GM19468 (cell line): ENCODE measurements around the gene CHD3.
A peak's percentile ranks its signal among the peaks of the same experiment; 100 is the strongest.
"Not testable (repeated sequence)": the region's sequence is repeated elsewhere in the genome, so short reads cannot be mapped to it uniquely, and the experiment has no call there.

Experiments
- ATAC-seq: cut with Tn5 transposase; IDR thresholded peaks from one replicate; pipeline ENCODE4 v1.9.1; 2021; ENCODE audit warnings: mild to moderate bottlenecking, moderate library complexity, moderate number of reproducible peaks; ENCODE audit not compliant: unreplicated experiment; ENCODE audit errors: extremely low read depth

The CHD3 gene

DNA sequence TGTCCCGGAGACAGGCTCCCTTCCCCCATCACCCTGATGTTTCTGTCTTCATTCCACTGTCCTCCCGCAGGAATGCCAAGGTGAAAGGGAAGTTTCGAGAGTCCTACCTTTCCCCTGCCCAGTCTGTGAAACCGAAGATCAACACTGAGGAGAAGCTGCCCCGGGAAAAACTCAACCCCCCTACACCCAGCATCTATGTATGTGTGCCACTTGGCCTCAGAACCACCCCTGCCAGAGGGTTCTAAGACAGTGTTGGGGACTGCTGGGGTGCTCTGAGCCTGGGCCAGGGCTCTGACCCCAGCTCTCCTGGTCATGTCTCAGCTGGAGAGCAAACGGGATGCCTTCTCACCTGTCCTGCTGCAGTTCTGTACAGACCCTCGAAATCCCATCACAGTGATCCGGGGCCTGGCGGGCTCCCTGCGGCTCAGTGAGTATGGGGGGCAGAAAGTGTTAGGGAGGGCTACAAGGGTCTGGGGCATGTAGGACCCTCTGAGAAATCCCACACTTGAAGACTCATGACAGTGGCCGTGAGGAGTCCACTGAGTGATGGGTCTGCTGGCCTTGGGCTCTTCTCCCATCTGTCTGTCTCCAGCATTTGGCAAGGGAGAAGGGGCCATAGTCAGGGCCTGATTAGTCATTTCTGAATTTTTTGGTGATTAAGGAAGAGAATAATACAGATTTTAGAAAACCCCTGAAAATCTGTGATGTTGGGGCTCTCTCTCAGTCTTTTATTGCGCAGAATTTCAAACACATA, 38.7 kb upstream of the CHD3 start:
- no peak for ATAC-seq

DNA sequence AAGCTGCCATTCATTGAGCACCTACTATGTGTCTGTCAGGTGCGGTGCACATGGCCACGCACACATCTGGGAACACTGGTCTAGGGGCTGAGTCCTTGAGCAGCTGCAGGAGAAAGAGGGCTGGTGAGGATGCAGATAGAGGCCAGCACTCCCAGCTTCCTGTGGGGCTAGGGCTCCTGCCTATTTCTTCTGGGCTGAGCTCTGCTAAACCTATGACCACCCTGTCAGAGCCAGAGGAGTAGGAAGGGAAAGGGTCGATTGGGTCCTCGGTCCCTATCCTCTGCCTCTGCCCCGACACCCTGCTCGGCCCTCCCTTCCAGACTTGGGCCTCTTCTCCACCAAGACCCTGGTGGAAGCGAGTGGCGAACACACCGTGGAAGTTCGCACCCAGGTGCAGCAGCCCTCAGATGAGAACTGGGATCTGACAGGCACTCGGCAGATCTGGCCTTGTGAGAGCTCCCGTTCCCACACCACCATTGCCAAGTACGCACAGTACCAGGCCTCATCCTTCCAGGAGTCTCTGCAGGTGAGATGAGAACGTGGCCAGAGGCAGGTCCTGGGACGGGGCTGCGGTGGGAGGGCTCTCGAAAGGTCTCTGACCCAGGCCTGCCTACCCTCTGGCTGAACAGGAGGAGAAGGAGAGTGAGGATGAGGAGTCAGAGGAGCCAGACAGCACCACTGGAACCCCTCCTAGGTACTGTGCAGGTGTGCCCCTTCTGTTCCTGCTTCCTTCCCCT, 37.7 kb upstream of the CHD3 start:
- no peak for ATAC-seq

DNA sequence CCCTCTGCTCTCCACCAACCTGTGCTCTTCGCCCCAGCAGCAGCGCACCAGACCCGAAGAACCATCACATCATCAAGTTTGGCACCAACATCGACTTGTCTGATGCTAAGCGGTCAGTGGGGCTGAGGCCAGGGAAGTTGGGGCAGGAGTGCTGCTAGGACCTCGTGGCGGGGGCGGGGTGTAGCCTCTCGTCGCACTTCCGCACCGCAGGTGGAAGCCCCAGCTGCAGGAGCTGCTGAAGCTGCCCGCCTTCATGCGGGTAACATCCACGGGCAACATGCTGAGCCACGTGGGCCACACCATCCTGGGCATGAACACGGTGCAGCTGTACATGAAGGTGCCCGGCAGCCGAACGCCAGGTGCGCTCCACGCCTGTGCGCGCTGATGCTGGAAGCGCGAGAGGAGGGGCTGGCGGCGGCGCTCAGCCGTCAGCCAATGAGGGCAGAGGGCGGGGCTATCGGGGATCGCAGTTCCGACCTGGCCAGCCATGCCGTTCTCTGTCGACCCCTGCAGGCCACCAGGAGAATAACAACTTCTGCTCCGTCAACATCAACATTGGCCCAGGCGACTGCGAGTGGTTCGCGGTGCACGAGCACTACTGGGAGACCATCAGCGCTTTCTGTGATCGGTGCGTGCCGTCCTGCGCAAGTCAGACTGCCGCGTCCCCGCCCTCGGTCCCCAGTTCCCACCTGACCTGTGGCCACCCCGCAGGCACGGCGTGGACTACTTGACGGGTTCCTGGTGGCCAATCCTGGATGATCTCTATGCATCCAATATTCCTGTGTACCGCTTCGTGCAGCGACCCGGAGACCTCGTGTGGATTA, 36.9 kb upstream of the CHD3 start:
- no peak for ATAC-seq

DNA sequence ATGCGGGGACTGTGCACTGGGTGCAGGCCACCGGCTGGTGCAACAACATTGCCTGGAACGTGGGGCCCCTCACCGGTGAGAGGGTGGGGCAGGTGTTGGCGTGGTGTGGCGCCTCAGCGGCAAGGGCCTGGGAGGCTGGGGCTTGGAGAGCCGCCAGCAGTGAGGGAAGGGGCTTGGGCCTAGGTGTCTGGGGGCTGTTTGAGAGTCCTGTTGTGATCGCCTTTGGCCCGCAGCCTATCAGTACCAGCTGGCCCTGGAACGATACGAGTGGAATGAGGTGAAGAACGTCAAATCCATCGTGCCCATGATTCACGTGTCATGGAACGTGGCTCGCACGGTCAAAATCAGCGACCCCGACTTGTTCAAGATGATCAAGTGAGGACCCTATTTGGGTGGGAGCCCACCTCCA, 36.3 kb upstream of the CHD3 start:
- no peak for ATAC-seq

DNA sequence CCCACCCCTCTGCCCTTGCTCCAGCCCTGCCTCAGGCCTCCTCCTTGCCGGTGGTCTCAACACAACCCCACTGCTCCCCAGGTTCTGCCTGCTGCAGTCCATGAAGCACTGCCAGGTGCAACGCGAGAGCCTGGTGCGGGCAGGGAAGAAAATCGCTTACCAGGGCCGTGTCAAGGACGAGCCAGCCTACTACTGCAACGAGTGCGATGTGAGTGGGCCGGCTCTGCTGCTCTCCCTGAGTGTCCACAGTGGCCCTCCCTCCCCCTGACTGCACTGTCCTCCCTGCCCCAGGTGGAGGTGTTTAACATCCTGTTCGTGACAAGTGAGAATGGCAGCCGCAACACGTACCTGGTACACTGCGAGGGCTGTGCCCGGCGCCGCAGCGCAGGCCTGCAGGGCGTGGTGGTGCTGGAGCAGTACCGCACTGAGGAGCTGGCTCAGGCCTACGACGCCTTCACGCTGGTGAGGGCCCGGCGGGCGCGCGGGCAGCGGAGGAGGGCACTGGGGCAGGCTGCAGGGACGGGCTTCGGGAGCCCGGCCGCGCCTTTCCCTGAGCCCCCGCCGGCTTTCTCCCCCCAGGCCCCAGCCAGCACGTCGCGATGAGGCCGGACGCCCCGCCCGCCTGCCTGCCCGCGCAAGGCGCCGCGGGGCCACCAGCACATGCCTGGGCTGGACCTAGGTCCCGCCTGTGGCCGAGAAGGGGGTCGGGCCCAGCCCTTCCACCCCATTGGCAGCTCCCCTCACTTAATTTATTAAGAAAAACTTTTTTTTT, 35.5 kb upstream of the CHD3 start:
- no peak for ATAC-seq

DNA sequence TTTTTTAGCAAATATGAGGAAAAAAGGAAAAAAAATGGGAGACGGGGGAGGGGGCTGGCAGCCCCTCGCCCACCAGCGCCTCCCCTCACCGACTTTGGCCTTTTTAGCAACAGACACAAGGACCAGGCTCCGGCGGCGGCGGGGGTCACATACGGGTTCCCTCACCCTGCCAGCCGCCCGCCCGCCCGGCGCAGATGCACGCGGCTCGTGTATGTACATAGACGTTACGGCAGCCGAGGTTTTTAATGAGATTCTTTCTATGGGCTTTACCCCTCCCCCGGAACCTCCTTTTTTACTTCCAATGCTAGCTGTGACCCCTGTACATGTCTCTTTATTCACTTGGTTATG, 34.9 kb upstream of the CHD3 start:
- ATAC-seq, result no peak

DNA sequence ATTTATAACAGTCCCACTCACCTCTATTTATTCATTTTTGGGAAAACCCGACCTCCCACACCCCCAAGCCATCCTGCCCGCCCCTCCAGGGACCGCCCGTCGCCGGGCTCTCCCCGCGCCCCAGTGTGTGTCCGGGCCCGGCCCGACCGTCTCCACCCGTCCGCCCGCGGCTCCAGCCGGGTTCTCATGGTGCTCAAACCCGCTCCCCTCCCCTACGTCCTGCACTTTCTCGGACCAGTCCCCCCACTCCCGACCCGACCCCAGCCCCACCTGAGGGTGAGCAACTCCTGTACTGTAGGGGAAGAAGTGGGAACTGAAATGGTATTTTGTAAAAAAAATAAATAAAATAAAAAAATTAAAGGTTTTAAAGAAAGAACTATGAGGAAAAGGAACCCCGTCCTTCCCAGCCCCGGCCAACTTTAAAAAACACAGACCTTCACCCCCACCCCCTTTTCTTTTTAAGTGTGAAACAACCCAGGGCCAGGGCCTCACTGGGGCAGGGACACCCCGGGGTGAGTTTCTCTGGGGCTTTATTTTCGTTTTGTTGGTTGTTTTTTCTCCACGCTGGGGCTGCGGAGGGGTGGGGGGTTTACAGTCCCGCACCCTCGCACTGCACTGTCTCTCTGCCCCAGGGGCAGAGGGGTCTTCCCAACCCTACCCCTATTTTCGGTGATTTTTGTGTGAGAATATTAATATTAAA, 34.4 kb upstream of the CHD3 start:
- ATAC-seq, result no peak

DNA sequence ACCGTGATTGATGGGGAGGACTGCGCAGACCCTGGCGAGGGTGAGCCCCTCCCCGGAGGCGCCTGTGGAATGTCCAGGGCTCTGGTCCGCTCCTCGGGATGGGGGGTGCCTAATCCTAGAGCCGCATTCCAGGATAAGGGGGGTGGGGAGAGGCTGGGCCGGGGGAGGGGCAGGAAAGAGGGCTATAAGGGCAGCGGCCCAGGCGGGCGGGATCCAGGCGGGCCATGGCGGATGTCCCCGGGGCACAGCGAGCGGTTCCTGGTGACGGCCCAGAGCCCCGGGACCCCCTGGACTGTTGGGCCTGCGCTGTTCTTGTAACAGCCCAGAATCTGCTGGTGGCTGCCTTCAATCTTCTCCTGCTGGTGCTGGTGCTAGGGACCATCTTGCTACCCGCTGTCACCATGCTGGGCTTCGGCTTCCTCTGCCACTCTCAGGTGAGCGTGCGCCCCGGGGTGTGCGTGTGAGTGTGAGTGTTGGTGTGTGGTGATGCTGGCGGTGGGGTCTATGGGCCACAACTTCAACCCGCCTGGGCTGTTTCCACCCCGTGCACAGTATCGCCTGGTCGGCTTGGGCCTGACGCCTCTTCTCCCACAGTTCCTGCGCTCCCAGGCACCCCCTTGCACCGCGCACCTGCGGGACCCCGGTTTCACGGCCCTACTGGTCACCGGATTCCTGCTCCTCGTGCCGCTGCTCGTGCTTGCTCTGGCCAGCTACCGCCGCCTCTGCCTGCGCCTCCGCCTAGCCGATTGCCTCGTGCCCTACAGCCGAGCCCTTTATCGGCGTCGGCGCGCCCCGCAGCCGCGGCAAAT, 33.5 kb upstream of the CHD3 start, which contains the start of gene TMEM88:
TMEM88 (plus strand) TSS at position 216 of the 809 bp plus-strand sequence; CDS start at position 225, 9 bp downstream.
- no peak for ATAC-seq

DNA sequence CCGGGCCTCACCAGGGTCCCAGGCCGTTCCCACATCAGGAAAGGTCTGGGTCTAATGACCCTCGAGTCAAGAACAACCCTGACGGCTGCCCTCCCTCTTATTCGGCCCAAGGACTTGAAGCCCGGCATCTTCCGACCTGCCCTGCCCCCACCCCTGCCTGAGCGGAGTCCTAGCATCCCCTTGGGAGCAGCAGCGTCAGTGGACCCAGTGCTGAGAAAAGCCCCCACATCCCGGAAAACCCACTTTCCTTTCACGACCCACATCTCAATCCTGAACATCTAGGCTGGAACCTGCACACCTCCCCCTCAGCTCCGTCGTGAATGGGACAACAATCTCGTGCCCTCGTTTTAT, 33.0 kb upstream of the CHD3 start:
- ATAC-seq, result no peak

DNA sequence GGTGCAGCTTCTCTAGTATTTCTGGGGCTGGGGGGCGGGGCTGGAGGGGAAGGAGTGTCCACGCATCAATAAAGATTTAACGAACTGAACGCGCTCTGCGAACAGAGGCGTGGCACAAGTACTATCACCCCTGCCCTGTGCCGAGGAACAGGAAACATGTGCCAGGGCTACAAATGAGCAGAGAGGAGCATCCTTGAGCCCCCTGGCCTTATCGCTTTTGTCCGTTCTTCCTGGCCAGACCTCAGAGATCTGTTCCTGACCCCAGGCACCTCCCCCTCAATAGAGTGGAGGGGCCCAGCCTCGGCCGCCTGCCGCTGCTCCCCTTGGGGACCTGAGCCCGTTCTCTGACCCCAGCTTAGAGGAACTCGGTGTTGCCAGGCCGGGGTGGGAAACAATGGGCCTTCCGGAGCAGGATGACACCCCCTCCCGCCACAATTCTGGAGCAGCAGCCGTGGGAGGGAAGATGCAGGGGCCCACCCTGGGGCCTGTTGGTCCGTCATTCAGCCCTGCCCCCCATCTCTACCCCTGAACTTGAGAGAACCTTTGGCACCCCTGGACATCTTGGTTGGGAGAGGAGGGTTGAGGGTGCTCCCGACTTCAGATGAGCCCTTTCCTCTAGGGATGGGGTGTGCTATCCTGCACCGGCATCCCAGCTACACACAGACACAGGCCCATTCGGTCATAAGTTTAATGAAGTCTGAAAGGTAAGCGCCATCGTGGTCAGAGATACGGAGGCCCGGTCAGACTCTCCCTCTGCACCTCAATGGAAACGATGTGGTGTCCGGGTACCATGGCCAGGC, 32.4 kb upstream of the CHD3 start:
- ATAC-seq, result no peak

DNA sequence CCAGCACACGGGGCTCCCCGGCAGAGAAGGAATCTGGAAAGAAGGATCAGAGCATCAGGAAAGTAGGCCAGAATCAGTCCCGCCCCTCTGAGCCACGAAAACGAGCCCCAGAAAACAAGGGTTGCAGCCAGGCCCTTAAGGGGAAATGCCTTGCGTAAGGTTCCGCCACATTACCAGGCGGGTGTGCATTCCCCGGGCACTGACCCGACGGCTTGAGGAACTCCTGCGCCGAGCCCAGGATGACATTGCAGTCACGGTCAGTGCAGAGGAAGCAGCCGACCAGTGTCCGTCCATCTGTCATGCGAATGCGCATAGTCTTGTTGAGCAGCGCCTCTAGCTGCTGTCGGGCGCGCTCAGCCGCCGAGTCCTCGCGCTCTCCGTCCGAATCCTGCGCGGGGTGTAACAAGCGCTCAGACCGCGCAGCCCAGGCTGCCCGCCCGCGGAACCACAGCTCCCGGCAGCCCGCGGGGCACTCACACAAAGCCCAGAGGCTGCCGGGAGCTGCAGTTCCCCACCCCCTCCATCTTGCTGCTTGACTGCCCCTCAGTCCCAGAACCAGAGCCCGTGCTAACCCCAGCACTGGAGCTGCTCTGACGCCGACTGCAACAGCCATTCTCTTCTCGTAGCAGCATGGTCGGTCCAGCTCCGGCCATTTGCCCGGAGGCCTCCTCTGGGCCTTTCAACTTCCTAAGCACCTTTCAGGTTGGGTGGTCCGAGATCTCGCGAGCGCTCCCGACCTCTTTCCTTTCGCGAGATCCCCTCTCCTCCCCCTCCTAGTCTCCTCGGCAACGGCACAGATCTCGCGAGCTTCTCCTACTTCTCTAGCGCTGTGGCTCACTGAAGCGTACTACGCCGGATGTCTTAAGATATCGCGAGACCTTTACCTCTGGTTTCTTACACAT, 31.5 kb upstream of the CHD3 start, which contains the start of gene NAA38:
NAA38 (minus strand) TSS at position 749 of the 902 bp plus-strand sequence; CDS start at position 653, 96 bp downstream.
- peak; percentile 60 for ATAC-seq

DNA sequence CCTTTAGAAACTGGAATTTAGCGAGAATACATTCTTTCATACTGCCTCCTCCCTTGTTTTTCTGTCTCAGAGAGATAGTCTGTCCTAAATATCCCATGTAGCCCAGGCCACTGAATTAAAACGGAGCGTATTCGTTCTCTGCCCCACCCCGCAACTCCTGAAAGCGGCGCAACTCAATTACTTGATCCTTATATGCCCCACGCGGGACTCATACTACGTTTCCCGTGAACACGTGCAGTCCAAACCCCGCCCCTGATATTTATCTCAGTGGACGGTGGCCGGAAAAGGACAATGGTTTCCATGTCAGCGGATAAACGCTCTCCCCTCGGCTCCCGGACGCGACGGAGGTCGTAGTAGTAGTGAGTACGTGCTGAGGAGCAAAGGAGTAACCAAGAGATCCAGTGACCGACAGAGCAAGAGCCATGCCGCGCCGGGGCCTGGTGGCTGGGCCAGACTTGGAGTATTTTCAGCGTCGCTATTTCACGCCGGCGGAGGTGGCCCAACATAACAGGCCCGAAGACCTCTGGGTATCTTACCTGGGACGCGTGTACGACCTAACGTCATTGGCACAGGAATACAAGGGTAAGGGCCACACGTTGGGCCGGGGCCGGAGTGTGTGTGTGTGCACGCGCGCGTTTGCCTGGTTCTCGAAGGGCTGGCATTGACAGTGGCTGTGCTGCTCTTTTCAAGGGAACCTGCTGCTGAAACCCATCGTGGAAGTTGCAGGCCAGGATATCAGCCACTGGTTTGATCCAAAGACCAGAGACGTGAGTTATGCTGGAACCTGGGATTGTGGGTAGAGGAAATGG, 30.7 kb upstream of the CHD3 start, which contains the start of gene CYB5D1:
CYB5D1 (plus strand) TSS at position 291 of the 809 bp plus-strand sequence; CDS start at position 423, 132 bp downstream.
- ATAC-seq, result peak; percentile 7

DNA sequence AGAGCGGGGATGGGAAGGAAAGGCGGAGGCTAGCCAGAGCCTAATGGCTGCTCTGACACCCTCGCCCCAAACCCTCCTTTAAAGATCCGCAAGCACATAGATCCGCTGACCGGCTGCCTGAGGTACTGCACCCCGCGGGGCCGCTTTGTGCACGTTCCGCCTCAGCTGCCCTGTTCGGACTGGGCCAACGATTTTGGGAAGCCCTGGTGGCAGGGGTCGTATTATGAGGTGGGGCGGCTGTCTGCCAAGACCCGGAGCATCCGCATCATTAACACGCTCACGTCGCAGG, 30.1 kb upstream of the CHD3 start:
- ATAC-seq, result no peak

DNA sequence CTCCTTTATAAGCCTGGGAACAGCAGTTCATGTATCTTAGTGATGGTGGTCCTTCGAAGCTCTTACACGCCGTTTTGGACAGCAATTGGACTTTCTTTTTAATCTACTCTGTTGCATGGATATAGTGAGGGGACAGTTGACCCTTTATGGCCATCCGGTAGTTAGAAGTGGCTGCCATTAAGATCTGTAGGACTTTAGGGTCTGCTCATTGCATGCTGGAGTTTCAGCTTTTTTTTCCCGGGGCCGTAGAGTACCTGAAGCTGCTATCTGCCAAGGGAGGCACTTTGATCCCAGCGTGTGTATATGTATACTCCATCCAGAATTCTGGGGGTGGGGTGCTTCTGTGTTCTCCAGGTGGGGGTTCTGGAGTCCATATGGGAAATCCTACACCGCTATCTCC, 29.6 kb upstream of the CHD3 start:
- no peak for ATAC-seq

DNA sequence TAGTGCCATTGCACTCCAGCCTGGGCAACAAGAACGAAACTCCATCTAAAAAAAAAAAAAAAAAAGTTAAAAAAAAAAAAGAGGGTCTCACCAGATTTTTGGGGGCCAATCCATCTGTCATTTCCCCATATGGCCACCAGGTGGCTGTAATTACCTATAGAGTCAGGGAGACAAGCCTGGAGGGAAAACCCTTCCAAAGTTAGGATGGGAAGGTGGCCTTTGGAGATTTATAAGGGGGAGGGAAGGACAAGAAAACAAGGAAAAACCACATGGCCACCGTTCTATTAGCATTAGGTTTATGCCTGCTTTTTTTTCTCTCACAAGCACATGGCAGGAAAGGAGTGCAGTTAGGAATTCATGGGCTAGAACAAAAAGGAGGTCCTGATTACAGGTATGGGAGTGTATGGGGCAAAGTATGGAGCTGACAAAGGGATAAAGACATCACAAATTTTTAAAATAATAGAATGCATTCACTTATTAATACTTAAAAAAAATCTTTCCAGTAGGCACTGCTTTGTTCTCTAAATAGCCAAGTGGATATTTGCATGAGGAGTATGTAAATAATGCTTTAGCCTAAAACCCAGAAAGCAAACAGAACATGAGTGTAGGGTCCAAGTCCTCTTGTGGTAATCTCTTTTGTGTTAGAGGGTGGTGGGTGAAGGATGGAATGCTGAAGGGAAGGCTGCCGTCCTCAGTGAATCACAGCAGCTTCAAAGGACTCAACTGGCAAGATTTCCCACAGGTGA, 25.7 kb upstream of the CHD3 start:
- ATAC-seq, result no peak

DNA sequence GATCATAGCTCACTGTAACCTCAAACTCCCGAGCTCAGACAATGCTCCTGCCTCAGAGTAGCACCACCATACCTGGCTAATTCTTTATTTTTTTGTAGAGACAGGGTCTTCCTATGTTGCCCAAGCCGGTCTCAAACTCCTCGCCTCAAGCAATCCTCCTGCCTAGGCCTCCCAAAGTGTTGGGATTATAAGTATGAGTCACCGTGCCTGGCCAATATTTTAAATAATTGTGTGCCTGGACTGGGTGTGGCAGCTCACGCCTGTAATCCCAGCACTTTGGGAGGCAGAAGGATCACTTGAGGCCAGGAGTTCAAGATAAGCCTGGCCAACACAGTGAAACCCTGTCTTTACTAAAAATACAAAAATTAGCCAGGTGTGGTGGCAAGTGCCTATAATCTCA, 24.2 kb upstream of the CHD3 start:
- not testable (repeated sequence) for ATAC-seq
